Stimulated activated CD4-positive, alpha-beta T cell treated with anti-CD3 and anti-CD28 coated beads, Interleukin-12 subunit alpha, Interleukin-12 subunit beta, amount 100 ng/mL, for 48 hours (primary cell): ENCODE results near the gene TMEM50B.
"Not testable (repeated sequence)": the region's sequence is repeated elsewhere in the genome, so short reads cannot be mapped to it uniquely, and the experiment has no call there.

Source experiments
- DNase-seq, 3 donors: peaks; one replicate each; pipeline ENCODE4 v3.0.0-alpha.2; 2020; ENCODE audit warnings: low read depth in 2 of 3, low spot score in 1 of 3

The TMEM50B gene

GRCh38 chr21:33478935-33479678, 667 bp downstream of the TMEM50B start:
- peak in 2 of 3 donors; percentile 14 to 25 for DNase-seq

GRCh38 chr21:33478182-33478581, 1.6 kb downstream of the TMEM50B start:
- DNase-seq = no peak

- no peak for DNase-seq
Observed at GRCh38 chr21:33477066-33477465, 2.7 kb downstream of the TMEM50B start.

DNA sequence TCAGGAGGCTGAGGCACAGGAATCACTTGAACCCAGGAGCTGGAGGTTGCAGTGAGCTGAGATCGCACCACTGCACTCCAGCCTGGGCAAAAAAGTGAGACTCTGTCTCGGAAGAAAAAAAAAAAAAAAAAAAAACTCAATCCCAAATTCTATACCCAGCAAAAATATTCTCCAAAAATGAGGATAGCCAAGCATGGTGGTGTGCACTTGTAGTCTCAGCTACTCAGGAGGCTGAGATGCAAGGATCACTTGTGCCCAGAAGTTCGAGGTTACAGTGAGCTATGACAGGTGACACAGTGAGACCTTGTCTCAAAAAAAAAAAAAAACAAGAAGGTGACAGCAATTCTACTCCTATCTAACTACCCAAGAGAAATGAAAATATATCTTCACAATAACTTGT, 6.4 kb downstream of the TMEM50B start:
- no peak for DNase-seq

DNA sequence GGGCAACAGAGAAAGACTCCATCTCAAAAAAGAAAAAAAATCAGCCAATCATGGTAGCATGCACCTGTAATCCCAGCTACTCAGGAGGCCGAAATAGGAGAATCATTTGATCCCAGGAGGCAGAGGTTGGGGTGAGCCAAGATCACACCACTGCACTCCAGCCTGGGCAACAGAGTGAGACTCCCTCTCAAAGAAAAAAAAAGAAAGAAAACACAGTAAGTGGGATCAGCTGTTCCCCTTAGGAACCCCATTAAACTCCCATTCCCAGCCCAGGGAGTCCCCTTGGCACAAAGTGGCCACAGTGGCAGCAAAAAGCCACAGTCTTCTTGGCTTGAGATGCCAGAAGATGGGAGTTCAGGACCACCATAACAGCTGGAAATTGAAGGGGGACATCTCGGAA, 9.1 kb downstream of the TMEM50B start:
- DNase-seq = no peak

- not testable (repeated sequence) for DNase-seq
Observed at GRCh38 chr21:33469183-33469582, 10.6 kb downstream of the TMEM50B start.

- no peak for DNase-seq
Observed at GRCh38 chr21:33461538-33462250, 18.1 kb downstream of the TMEM50B start.

GRCh38 chr21:33458861-33459260, 20.9 kb downstream of the TMEM50B start:
- no peak for DNase-seq

- DNase-seq = no peak
Observed at GRCh38 chr21:33455686-33456446, 23.9 kb downstream of the TMEM50B start.

- DNase-seq = no peak
Observed at GRCh38 chr21:33452362-33452761, 27.4 kb downstream of the TMEM50B start.

- DNase-seq = no peak
Observed at GRCh38 chr21:33451634-33452071, 28.1 kb downstream of the TMEM50B start.

DNA sequence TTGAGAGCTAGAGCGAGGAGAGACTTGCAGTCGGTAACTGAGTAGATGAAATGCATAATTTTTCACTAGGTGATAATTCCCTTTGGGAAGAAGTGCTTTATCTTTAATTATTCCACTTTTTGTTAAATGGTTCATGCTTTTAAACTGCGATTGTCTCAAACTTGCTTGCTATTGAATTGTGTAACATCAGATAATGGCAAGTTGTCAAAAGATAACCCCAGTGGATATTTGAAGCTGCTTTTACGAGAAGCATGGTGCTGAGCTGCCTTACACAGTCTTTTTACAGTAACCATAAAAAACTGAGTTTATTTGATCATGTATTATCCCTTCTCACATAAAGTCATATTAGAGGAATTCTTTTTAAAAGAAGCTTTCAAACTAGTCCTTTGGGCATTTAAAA, 30.2 kb downstream of the TMEM50B start:
- DNase-seq = no peak

DNA sequence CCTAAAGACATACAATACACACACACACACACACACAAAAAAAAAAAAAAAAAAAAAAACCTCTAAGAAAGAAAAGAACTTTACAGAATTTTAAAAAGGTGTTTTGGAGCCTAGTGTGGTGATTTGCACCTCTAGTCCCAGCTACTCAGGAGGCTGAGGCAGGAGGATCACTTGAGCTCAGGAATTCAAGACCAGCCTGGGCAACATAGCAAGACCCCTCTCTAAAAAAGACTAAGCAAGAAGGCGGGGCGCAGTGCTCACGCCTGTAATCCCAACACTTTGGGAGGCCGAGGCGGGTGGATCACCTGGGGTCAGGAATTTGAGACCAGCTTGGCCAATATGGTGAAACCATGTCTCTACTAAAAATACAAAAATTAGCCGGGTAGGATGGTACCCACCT, 33.2 kb downstream of the TMEM50B start:
- not testable (repeated sequence) for DNase-seq

DNA sequence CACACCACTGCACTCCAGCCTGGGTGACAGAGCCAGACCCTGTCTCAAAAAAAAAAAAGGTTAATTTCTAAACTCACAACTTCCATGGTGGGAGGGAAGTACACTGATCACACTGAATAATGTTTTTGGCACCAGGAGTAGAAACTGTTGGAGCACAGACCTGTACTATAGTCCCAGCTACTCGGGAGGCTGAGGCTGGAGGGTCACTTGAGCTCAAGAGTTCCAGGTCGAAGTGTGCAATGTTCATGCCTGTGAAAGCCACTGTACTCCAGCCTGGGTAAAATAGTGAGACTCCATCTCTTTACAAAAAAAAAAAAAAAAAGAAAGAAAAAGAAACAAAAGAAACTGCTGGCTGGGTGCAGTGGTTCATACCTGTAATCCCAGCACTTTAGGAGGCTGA, 35.3 kb downstream of the TMEM50B start:
- DNase-seq = no peak

GRCh38 chr21:33443194-33443593, 36.6 kb downstream of the TMEM50B start:
- DNase-seq = no peak

- DNase-seq = no peak
Observed at GRCh38 chr21:33441489-33442477, 38.0 kb downstream of the TMEM50B start.

- DNase-seq = no peak
Observed at GRCh38 chr21:33437140-33437539, 42.6 kb downstream of the TMEM50B start.

DNA sequence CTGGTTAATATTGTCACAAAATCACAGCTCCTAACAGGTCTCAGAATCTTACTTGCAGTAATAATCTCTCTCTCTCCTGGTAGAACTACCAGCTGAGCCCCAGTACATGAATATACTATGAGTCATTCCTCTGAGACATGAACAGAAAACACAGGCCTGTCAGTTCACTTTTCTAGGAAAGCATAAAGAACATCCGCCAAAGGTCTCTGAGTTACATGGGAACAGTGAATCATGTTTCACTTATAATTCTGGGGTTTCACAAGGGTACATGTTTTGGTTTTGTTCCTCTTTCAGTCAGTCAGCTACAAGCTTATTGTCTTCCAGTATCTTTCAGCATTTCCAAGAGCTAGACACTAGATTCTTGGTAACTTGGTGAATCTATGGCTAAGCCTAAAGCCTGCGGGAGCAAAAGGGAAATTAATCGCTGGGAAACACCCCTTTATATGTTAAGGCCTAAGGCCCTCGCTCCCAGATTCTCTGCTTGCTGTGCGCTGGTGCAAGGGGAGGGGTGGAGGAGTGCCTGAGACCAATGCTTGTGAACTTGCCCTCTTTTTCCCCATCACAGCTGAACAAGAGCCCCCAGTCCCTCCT, 44.9 kb downstream of the TMEM50B start:
- peak in 1 of 3 donors; percentile 26 for DNase-seq

DNA sequence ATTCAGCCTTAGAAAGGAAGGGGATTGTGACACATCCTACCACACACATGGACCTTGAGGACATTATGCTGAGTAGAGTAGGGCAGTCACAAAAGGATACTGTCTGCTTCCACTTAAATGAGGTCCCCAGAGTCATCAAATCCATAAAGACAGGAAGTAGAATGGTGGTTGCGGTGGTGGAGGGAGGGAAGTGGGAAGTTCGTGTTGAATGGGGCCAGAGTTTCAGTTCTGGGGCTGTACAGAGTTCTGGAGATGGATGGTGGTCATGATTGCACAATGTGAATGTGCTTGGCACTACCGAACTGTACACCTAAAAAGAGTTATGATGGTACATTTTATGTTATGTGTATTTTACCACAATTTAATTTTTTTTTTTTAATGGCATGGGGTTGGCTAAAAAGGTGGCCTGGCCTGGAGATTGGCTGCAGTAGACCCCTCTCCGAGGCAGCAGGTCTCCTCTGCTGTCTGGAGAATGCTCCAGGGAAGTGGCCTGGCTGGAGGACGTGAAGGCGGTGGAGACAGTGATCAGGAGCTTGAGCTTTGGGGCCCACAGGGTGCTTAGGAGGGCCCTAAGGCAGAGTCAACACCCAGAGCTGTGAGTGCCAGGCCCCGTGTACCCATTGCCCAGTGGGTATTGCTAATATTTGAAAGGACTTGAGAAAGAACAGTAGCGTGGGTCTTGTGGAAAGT, 46.2 kb downstream of the TMEM50B start:
- no peak for DNase-seq

DNA sequence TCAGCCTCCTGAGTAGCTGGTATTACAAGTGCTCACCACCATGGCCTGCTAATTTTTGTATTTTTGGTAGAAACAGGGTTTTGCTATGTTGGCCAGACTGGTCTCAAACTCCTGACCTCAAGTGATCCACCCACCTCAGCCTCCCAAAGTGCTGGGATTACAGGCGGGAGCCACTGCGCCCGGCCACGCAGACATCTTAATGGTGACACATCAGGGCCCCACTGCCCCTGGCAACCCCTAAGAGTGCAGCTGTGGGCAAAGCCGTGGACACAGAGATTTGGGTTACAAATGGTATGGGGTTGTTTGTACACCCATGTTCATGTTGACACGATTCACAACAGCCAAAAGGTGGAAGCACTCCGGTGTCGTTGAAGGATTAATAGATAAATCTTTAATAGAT, 46.8 kb downstream of the TMEM50B start:
- DNase-seq = no peak
